HG03571 (cell line): Measurements from ENCODE around the gene LEFTY2.
"Not testable (repeated sequence)": the region's sequence is repeated elsewhere in the genome, so short reads cannot be mapped to it uniquely, and the experiment has no call there.

Experiments
- ATAC-seq: cut with Tn5 transposase; IDR thresholded peaks from one replicate; pipeline ENCODE4 v1.9.1; 2021; ENCODE audit not compliant: unreplicated experiment

LEFTY2 gene

DNA sequence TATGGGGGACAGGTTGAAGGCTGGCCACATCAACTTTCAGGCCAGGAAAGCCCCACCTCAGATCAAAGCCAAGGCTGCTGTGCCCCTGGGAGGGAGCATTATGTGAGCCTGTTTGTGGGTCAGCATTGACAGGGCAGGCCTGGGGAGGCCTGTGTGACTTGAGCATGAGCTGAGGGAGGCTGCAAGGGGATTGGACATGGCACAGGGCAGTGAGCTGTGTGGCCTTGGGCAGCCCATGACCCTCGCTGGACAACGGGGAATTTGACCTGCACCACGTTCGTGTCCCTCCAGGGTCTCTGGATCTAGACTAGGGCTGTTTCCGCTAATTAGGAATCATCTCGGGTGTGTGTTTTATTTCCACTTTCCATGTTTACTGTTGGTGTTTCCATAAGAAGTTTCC lies 34.6 kb downstream of the LEFTY2 start:
- no peak for ATAC-seq

DNA sequence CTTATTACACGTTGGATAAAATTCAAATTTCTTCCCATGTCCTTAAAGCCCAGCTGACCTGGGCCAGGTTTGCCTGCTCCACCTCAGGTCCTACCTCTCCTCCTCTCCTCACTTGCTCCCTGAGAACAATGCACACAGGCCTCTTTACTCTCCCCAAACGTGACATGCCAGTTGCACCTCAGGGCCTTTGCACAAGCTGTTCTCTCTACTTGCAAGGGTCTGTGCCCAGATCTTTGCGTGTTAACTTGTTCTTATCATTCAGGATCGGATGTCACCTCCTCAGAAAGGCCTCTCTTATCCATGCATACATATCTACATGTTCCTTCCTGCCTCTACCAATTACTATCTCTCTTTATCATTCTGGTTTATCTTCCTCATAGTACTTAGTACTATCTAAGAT lies 37.4 kb downstream of the LEFTY2 start:
- no peak for ATAC-seq

DNA sequence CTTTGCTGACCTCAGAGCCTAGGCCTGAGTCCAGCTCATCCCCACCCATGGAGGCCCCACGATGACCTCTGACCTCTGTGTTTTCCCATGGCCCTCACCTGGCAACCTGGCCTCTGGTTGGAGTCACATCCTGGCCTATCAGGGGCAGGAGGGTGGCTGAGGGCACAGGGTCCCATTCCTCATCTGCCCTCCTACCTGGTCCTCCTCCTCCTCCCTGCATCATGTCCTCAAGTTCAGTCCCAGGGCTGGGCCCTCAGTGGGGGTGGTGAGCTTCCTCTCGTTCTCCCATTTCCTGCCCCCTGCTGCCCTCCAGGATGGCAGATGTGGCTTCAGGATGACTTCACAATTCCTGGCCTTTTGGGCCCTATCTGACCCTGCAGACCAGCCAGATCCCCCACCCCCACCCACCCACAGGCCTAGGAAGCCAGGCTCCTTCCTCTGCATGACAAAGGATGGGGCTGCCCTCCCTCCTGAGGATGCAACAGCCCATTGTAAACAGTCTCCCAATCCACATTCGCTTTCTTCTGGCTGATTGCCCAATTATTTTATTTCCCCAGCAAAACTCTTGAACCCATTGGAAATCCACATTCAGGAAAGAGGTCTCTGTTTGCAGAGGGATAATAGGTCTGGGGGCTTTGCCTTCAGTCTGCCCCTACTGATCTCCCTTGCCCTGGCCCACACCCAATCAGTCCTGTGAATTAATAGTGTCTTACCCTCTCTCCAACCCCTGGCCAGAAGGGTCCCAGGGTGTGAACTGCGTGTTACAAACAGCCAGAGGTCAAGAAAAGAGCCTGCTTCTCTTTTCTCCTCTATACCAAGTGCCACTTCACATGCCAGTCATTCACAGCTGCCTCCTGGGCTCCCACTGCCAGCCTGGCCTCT lies 41.7 kb downstream of the LEFTY2 start:
- ATAC-seq: no peak

DNA sequence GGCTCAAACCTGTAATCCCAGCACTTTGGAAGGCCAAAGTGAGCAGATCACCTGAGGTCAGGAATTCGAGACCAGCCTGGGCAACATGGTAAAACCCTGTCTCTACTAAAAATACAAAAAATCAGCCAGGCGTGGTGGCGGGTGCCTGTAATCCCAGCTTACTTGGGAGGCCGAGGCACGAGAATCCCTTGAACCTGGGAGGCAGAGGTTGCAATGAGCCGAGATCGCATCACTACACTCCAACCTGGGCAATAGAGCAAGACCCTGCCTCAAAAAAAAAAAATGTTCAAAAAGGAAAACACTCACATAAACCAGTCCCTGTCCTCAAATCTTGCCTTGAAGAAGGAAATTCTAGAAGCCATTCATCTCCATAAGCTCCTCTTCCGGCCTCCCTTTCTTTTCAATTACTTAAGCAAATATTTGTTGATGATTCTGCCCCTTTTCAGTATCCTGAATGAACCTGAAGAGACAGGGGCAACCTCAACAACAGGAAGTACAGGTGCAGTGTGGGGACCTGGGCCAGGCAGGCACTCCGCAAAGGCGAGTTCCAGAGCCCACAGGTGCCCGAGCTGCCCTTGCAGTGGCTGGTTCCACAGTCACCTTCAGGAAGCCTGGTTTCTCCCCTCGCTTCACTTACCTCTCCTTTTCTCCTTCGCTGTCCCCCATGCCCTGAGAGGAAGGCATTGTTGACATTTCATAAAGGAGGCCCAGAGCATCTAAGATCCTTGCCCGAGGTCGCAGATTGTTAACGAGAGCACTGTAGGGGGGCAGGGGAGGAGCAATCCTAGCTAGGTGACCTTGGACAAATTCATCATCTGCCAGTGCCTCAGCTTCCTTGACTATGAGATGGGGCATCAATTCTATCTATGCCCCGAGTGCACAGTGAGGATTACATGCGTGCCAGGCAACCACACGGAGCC lies 43.2 kb downstream of the LEFTY2 start:
- no peak for ATAC-seq

DNA sequence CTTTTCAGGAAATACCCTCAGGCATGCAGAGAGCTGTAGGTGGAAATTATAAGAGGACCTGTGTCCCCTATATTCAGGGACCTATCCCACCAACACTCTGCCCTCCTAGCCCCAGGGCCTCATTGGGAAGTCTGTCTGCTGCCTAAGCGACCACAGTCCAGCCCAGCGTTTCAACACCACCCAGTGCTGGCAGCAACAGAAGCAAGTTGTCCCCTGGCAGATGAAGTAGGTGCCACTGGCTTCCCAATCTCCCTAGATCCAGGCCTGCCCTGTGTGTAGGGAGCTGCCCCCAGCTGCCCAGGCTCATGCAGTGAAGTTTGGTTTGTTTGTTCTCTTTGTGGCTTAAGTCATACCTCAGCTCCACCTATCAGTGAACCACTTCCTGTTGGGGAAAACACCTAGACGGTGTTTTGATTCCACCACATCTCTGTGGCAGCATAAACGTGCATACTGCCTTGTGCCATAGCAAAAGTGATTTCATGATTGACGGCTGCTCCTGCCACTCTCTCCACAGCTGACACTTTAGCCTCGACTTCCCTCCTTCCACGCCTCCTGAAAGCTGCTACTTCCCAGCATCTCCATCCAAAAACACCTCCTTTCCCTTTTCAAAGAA lies 44.0 kb downstream of the LEFTY2 start:
- peak; percentile 100 for ATAC-seq

DNA sequence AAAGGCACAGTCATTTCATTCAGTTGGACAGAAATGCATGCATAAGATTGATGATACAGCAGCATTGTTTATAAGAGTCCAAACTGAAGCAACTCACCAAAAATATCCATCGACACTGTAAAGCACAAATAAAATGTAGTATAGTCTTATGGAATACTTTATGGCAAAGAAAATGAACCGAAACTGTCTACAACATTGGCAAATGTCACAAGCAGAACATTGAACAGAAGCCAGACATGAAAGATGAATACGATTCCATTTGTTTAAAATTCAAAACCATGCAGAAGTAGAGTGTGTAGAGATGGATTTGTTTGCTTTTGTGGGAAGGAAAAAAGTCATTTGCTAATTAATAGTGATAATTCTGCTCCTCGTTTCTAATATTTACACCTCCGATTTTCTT lies 44.5 kb downstream of the LEFTY2 start:
- ATAC-seq: no peak

DNA sequence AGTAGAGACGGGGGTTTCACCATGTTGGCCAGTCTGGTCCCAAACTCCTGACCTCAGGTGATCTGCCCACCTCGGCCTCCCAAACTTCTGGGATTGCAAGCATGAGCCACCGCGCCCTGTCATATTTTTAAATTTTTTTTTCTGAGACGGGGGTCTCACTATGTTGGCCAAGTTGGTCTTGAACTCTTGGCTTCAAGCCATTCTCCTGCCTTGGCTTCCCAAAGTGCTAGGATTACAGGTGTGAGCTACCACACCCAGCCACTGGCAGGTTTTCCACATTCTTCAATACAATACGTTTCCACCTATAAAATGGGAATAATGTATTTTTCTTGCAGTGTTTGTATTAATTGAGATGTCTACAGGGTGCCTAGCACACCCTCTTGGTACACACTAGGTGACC lies 48.7 kb downstream of the LEFTY2 start:
- no peak for ATAC-seq

DNA sequence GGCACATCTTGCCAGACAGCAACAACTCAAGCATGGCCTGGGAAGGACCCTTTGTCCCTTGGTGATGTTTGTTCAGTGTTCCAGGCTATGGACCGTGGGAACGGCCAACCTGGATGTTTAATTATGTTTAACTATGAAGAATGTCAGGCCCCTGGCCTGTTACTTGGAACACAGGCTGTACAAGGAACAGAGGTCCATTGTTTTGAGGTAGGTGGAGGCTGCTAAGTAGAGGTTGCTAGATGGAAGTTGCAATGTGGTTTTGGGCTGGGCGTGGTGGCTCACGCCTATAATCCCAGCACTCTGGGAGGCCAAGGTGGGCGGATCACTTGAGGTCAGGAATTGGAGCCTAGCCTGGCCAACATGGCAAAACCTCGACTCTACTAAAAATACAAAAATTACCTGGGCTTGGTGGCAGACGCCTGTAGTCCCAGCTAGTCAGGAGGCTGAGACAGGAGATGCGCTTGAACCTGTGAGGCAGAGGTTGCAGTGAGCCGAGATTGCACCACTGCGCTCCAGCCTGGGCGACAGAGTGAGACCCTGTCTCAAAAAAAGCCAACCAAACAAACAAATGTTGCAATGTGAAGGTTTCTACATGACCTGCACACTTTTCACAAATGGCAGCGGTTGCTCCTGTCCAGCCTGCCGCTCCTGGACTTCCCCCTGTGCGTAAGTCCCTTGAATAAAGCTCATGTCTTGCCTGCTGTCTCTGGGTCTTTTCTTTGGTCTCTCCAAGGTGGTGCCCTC lies 49.6 kb downstream of the LEFTY2 start:
- ATAC-seq: no peak

DNA sequence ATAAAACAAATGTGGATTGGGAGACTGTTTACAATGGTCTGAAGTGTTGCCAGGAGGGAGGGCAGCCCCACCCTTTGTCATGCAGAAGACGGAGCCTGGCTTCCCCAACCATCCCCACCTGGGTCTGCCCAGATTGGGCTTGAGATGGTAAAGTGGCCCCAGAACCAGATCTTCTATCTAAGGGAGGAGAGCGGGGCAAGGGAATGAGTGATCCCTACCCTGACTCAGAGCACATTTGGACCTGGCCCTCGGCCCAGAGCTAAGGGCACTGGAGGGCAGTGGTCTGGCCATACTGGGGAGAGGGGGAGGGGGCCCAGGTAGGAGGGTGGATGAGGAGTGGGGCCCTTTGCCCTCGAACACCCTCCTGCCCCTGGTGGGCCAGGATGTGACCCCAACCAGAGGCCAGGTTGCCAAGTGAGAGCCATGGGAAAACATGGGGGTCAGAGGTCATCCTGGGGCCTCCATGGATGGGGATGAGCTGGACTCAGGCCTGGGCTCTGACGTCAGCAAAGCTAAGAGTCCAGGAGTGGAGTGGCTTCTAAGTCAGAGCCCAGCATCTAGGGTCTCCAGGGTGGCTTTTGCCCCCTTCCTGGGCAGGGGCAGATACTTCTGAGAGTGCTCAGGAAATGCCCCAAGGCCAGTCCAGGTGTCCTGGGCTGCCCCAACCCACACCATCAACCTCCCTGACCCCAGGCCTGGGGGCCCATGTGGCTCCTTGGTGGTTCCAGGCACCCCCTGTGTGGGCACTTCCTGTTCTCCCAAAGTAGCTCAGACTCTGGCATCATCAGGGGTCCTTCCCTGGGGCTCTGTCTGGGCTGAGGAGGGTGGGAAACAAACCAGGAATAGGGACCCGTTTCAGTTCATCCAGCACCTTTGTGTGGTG lies 50.4 kb downstream of the LEFTY2 start:
- no peak for ATAC-seq

DNA sequence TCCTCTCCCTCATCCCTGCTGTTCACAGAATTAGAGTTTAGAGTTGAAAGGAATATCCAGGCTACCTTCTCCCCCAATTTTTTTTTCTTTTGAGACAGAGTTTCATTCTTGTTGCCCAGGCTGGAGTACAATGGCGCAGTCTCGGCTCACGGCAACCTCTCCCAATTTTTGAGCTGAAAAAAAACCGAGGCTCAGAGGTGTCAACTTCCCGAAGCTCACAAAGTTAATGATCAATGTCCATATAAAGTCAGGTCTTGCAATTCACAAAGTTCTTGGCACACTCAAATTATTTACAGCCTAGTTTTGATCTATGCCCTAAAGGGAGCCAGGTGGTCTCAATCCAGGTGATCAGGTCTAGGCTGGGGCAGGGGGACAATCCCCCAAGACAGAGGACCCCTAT lies 51.3 kb downstream of the LEFTY2 start:
- ATAC-seq: no peak

DNA sequence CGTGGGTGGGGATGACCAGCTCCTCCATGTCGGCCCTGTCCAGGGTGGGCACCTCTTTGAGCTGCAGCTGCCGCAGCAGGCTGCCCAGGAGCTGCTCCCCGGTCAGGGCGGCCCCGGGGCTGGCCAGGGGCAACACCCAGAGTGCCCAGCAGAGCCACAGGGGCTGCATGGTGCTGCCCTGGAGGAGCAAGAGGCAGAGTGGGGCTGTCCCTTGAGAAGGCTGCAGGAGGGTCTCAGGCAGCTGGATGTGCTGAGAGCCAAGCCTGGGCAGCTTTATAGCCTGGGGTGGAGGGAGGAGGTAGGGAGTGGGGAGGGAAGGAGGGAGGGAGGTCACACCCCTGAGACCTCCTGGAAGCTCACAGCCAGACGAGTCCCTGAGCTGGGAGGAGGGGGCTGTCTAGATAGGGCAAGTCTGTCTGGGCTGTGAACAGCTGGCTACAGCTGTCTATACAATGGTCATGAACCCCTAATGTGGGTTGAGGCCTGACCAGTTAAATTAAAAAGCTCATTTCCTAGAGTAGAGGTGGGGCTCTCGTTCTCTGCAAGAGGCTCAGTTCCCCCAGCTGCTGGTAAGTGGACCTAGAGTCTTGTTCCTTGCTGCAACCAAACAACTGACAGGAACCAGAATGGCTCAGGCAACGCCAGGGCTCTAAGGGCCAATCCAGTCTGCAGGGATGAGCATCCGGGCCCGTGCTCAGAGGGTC lies 52.0 kb downstream of the LEFTY2 start, which contains the start of gene LEFTY1:
TSS of gene LEFTY1 (minus strand) at position 249 of the 704 bp plus-strand sequence. CDS start at position 169, 80 bp downstream.
- no peak for ATAC-seq

DNA sequence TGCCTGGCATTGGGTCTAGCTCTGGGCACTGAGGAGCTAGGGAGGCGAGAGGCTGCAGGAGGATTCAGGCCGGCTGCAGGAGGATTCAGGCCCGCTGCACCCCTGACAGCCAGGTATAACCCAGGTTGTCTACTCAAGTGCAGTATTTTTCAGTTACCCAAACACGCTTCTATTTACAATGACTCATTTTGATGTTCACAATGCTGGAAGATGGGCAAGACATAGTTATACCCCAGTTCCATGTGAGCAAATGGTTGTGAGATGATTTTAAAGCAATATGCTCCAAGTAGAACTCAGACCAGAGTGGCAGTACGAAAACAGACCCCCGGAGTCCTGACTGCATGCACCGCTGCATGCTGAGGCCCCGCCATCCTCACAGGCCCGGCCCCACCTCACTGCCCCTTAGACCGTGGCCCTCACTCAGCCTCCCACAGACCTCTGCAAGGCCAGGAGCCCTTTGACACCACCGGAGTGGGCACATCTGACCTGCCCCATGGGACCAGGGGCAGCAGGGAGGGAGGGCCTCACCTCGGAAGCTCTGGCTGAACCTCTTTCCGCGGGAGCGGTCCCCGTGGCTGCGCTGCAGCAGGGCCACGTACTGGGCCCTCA lies 52.6 kb downstream of the LEFTY2 start:
- no peak for ATAC-seq

DNA sequence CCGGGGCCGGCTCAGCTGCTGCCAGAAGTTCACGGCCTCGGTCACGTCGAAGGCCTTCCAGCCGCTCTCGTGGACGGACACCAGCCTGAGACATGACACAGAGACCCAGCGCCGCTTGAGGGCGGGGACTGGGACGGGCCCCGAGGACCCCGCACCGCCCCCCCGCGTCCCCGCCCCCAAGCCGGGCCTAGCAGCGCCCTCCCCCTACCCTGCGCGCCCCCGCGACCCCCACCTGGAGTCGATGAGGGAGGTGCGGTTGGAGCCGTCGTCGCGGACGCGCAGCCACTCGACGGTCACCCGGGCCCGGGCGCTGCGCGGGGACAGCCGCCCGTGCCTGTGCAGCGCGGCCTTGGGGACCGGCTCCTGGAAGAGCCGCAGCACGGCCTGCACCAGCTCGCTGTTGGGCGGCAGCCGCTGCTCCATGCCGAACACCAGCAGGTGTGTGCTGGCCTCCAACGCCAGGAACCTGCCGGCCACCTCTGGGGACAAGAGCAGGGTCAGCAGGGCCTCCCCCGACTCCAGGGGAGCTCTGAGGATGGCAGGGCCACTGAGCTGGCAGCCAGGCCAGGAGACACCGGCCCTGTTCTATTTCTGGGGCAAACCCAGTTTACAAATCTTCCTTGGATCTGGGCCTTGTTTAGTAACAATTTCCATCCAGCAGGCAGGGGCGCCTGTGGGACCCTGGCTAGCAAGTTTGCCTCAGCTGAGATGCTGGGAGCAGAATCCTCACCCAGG lies 53.3 kb downstream of the LEFTY2 start:
- ATAC-seq: not testable (repeated sequence)

DNA sequence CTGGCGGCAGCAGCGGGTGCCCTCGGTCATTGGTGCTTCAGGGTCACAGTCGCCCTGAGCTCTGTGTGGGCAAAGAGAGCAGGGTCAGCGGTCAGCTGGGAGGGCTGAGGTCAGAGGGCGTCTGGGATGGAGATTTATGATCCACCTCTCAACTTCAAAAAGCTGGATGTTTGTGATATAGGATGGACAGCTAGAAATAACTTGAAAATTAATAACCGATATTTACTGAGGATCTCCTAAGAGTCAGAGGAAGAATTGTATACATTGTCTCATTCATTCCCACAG lies 54.0 kb downstream of the LEFTY2 start:
- no peak for ATAC-seq
